Endothelial cell (in vitro differentiated cells): Measurements from ENCODE around the gene ZNF142. TPM values are rescaled to one million over a fixed set of nuclear protein-coding genes. Genes with fewer than 3 reads are reported as not detected.

Source experiments
- DNase-seq: peaks from one replicate; pipeline ENCODE4 v3.0.0; 2021; ENCODE audit warnings: low spot score
- H3K27ac Mint-ChIP-seq: one replicate; pipeline ENCODE4 v1.8.0; 2021; ENCODE audit warnings: mixed read lengths, inconsistent platforms; ENCODE audit not compliant: unreplicated experiment
- H3K27me3 Mint-ChIP-seq: one replicate; pipeline ENCODE4 v1.8.0; 2021; ENCODE audit warnings: mild to moderate bottlenecking, moderate library complexity, mixed read lengths, inconsistent platforms; ENCODE audit not compliant: unreplicated experiment
- H3K36me3 Mint-ChIP-seq: one replicate; pipeline ENCODE4 v1.8.0; 2021; ENCODE audit warnings: mild to moderate bottlenecking, low read depth, mixed read lengths, inconsistent platforms; ENCODE audit not compliant: unreplicated experiment
- H3K4me1 Mint-ChIP-seq: one replicate; pipeline ENCODE4 v1.8.0; 2021; ENCODE audit warnings: mild to moderate bottlenecking, mixed read lengths, inconsistent platforms; ENCODE audit not compliant: unreplicated experiment
- H3K4me3 Mint-ChIP-seq: one replicate; pipeline ENCODE4 v1.8.0; 2021; ENCODE audit warnings: mild to moderate bottlenecking, mixed read lengths, inconsistent platforms; ENCODE audit not compliant: unreplicated experiment
- H3K9me3 Mint-ChIP-seq: one replicate; pipeline ENCODE4 v1.8.0; 2021; ENCODE audit warnings: mixed read lengths, inconsistent platforms; ENCODE audit not compliant: unreplicated experiment
- total RNA-seq: library from RNA; stranded (reverse); fragmentation: NEBNext Ultra II Directional; extraction: Animal tissue kit (Norgen Biotek cat#: 25700); gene quantifications from one replicate; pipeline ENCODE4 v1.2.1, GENCODE V29; 2021; ENCODE audit not compliant: unreplicated experiment
- TF ChIP-seq, protein P1 (sequence below): fragments of 200-600 bp; sonication (generic); IDR thresholded peaks from one replicate; pipeline ENCODE4 v1.5.0; 2021; ENCODE audit warnings: antibody characterized with exemption; ENCODE audit not compliant: unreplicated experiment

ZNF142 gene
- total RNA-seq, 1 donor from 2014 or later: 26.6 TPM

DNA sequence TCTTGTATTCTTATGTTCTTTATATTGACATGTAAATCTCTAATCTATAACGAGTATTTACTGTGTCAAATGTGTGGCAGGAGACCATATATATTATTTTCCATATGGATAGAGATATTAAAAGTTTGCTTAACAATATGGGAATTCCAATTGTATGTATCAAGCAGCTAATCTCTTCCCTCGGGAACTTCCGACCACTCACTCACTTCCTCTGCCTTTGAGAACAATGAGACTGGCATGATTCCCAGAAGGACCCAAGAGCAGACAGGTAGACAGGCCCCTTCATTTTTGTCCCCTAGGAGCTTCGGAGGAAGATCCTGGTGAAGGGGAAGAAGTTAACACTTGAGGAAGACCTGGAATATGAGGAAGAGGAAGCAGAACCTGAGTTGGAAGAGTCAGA, 27.6 kb downstream of the ZNF142 start:
- no peak for DNase-seq
- peaks cover 51% of the 10 kb centered on the region for H3K36me3 Mint-ChIP-seq
- peak overlapping the region; percentile 94 for H3K27ac Mint-ChIP-seq
- H3K4me1 Mint-ChIP-seq: peaks cover 49% of the 10 kb centered on the region
- H3K9me3 Mint-ChIP-seq: no peaks in the 10 kb centered on the region
- TF ChIP-seq, protein P1, sequence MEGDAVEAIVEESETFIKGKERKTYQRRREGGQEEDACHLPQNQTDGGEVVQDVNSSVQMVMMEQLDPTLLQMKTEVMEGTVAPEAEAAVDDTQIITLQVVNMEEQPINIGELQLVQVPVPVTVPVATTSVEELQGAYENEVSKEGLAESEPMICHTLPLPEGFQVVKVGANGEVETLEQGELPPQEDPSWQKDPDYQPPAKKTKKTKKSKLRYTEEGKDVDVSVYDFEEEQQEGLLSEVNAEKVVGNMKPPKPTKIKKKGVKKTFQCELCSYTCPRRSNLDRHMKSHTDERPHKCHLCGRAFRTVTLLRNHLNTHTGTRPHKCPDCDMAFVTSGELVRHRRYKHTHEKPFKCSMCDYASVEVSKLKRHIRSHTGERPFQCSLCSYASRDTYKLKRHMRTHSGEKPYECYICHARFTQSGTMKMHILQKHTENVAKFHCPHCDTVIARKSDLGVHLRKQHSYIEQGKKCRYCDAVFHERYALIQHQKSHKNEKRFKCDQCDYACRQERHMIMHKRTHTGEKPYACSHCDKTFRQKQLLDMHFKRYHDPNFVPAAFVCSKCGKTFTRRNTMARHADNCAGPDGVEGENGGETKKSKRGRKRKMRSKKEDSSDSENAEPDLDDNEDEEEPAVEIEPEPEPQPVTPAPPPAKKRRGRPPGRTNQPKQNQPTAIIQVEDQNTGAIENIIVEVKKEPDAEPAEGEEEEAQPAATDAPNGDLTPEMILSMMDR: no peak
- peaks cover 10% of the 10 kb centered on the region for H3K27me3 Mint-ChIP-seq
- H3K4me3 Mint-ChIP-seq: peak overlapping the region; percentile 56

DNA sequence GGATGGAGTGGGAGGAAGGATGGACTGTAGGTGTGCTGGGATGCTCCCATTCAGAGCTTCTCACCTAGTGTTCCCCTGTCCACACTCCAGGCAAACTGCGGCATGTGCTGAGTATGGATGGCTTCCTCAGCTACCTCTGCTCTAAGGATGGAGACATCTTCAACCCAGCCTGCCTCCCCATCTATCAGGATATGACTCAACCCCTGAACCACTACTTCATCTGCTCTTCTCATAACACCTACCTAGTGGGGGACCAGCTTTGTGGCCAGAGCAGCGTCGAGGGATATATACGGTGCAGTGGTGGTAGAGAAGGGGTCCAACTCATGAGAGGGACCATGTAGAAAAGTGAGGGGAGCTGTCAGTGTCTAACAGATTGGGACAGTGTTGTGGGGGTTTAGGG, 31.5 kb downstream of the ZNF142 start:
- Mint-ChIP-seq H3K4me3 (no peak overlapping the region), H3K9me3 (no peaks in the 10 kb centered on the region), H3K27me3 (peaks cover 12% of the 10 kb centered on the region), H3K27ac (no peak overlapping the region), H3K36me3 (peaks cover 32% of the 10 kb centered on the region), H3K4me1 (peaks cover 39% of the 10 kb centered on the region)
- DNase-seq: no peak
- TF ChIP-seq, protein P1: no peak

DNA sequence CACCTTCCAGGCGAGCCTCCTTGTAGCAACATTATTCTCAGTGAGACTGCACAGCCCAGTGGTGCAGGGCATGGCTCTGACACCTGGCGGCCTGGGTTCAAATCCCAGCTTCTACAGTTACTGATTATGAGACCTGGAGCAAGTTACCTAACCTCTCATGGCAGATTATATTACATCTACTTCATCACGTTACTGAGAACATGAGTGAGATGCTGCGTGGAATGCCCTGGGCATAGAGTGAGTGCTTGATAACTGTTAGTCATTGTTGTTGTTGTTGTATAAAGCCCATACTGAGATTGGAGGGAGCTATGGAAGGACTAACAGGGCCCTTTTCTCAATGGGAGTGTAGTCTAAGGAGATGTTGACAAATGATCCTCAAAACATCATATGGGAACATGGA, 33.1 kb downstream of the ZNF142 start:
- TF ChIP-seq, protein P1: no peak
- peaks cover 8% of the 10 kb centered on the region for H3K27me3 Mint-ChIP-seq
- peaks cover 22% of the 10 kb centered on the region for H3K36me3 Mint-ChIP-seq
- H3K9me3 Mint-ChIP-seq: no peaks in the 10 kb centered on the region
- no peak for DNase-seq
- peaks cover 39% of the 10 kb centered on the region for H3K4me1 Mint-ChIP-seq
- H3K4me3 Mint-ChIP-seq: no peak overlapping the region
- peak overlapping the region; percentile 44 for H3K27ac Mint-ChIP-seq

DNA sequence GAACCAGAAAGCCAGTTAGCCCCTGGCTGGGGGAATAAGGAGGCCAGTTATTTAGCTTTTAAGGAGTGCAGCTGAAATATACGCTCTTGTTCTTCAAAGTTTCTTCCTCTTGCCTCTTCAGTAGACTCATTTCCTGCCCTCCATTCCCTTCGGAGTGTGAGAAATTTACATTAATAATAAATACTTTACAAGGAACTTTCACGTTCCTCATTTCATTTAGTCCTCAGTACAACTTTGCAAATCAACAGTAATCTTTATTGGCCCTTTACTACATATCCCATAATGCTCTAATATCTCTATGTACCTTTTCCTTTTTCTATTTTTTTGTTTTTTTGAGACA, 36.1 kb downstream of the ZNF142 start:
- TF ChIP-seq, protein P1: no peak
- DNase-seq: no peak
- H3K9me3 Mint-ChIP-seq: no peaks in the 10 kb centered on the region
- H3K4me1 Mint-ChIP-seq: peaks cover 35% of the 10 kb centered on the region
- no peak overlapping the region for H3K4me3 Mint-ChIP-seq
- H3K27me3 Mint-ChIP-seq: peaks cover 8% of the 10 kb centered on the region
- H3K36me3 Mint-ChIP-seq: peaks cover 20% of the 10 kb centered on the region
- peak overlapping the region; percentile 91 for H3K27ac Mint-ChIP-seq

DNA sequence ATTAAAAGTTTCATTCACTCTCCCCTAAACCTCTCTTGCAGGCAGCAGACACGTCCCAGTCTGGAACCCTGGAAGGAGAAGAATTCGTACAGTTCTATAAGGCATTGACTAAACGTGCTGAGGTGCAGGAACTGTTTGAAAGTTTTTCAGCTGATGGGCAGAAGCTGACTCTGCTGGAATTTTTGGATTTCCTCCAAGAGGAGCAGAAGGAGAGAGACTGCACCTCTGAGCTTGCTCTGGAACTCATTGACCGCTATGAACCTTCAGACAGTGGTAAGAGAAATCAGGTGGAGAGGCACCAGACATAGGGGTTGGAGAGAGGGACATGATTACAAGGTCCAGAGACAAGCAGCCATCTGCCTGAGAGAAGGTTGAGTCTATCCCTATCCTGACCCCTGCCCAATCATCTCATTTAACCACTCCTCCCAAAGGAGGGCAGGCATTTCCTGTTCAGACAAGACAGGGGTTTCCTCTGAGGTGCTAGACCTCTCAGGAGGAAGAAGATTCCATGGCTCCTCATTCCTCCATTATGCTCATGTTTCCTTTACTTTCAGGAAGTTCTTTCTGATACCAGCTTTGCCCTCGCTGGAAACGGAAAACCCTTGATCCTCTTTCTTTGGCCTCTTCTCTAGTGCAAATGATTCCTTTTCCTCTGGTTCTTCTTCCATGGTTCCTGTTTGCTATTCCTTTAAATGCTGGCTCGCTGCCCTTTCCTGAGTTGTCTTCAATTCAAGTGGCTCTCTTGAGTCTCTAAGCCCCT, 36.6 kb downstream of the ZNF142 start:
- DNase-seq: peak; percentile 18
- Mint-ChIP-seq H3K4me1 (peaks cover 35% of the 10 kb centered on the region), H3K4me3 (no peak overlapping the region), H3K27me3 (peaks cover 4% of the 10 kb centered on the region), H3K27ac (peak overlapping the region; percentile 91), H3K9me3 (no peaks in the 10 kb centered on the region), H3K36me3 (peaks cover 16% of the 10 kb centered on the region)
- TF ChIP-seq, protein P1: no peak
